GM12878 (cell line): Measurements from ENCODE around the gene ANKRD23.

Experiments used
- MYB ChIP-seq: fragments of 150-350 bp; IDR thresholded peaks from 2 replicates; pipeline ENCODE4 v1.6.1; 2014; ENCODE audit warnings: mild to moderate bottlenecking, low read depth, low read length, borderline replicate concordance
- PBX3 ChIP-seq: IDR thresholded peaks from 2 replicates; pipeline ENCODE4 v1.6.1; 2011; ENCODE audit warnings: mild to moderate bottlenecking, low read depth, low read length, moderate library complexity; ENCODE audit not compliant: insufficient replicate concordance

- TF ChIP-seq MYB (no peak), PBX3 (no peak)
Measured at GRCh38 chr2:96877042-96877451, 33.2 kb upstream of the ANKRD23 start.
